Endodermal cell (in vitro differentiated cells): ENCODE data around the gene KCNJ14. TPM values are rescaled to one million over a fixed set of nuclear protein-coding genes. Genes with fewer than 3 reads are reported as not detected.

Experiments
- DNase-seq: peaks from one replicate; pipeline ENCODE4 v3.0.0-alpha.2; 2017
- H3K27ac ChIP-seq: 2 replicates; pipeline ENCODE4 v1.5.1; 2013; ENCODE audit warnings: mild to moderate bottlenecking, low read depth, low read length, moderate library complexity
- H3K27me3 ChIP-seq: 2 replicates; pipeline ENCODE4 v1.6.1; 2013; ENCODE audit warnings: mild to moderate bottlenecking, low read length, moderate library complexity; ENCODE audit not compliant: insufficient read depth, control insufficient read depth, poor library complexity, severe bottlenecking
- H3K36me3 ChIP-seq: 2 replicates; pipeline ENCODE4 v1.7.0; 2013; ENCODE audit warnings: mild to moderate bottlenecking, low read length, moderate library complexity; ENCODE audit not compliant: control insufficient read depth, insufficient read depth
- H3K4me1 ChIP-seq: one replicate; pipeline ENCODE4 v1.7.0; 2013; ENCODE audit warnings: low read length; ENCODE audit not compliant: control insufficient read depth, insufficient read depth
- H3K4me3 ChIP-seq: 2 replicates; pipeline ENCODE4 v1.5.1; 2013; ENCODE audit warnings: mild to moderate bottlenecking, low read length, moderate library complexity
- H3K9ac ChIP-seq: 2 replicates; pipeline ENCODE4 v1.6.1; 2013; ENCODE audit warnings: mild to moderate bottlenecking, low read length, moderate library complexity; ENCODE audit not compliant: poor library complexity, severe bottlenecking; ENCODE audit errors: extremely low read depth
- H3K9me3 ChIP-seq: 2 replicates; pipeline ENCODE4 v1.6.1; 2013; ENCODE audit warnings: mild to moderate bottlenecking, low read length, moderate library complexity; ENCODE audit not compliant: control insufficient read depth
- H3K27ac Mint-ChIP-seq: 2 replicates; pipeline ENCODE4 v1.8.0; 2020; ENCODE audit warnings: mixed read lengths
- H3K27me3 Mint-ChIP-seq: 2 replicates; pipeline ENCODE4 v1.8.0; 2021; ENCODE audit warnings: mild to moderate bottlenecking, mixed read lengths; ENCODE audit not compliant: insufficient read depth
- H3K36me3 Mint-ChIP-seq: 2 replicates; pipeline ENCODE4 v1.8.0; 2020; ENCODE audit warnings: low read depth, mixed read lengths
- H3K4me1 Mint-ChIP-seq: 2 replicates; pipeline ENCODE4 v1.8.0; 2020; ENCODE audit warnings: mixed read lengths
- H3K4me3 Mint-ChIP-seq: 2 replicates; pipeline ENCODE4 v1.8.0; 2020; ENCODE audit warnings: mild to moderate bottlenecking, moderate library complexity, mixed read lengths
- H3K9me3 Mint-ChIP-seq: 2 replicates; pipeline ENCODE4 v1.8.0; 2020; ENCODE audit warnings: mild to moderate bottlenecking, mixed read lengths
- CTCF ChIP-seq: fragments of 200-600 bp; sonication (generic); conservative IDR thresholded peaks from 2 replicates; pipeline ENCODE4 v1.5.0; 2021; ENCODE audit warnings: antibody characterized with exemption, mild to moderate bottlenecking
- WGBS, 2 experiments: methylation state at CpG; one replicate each; pipeline versions ENCODE4 v1.1.5 to v1.1.7; 2013; ENCODE audit warnings: missing lambda C conversion rate in 2 of 2, mixed read lengths in 1 of 2; ENCODE audit not compliant: insufficient coverage in 1 of 2, insufficient read length in 1 of 2; 5-methylcytosine and 5-hydroxymethylcytosine counted together
- total RNA-seq, 2 donors: library from RNA; stranded (reverse); fragmentation: NEBNext Ultra II Directional in 1 of 2; extraction: Animal tissue kit (Norgen Biotek cat#: 25700) in 1 of 2; gene quantifications; 2 replicates in 1 of 2; 3 replicates in 1 of 2; pipeline ENCODE4 v1.2.1, GENCODE V29; 2021

KCNJ14 gene
- total RNA-seq, 2 donors from 2014 or later = 0.73 to 1.1 TPM

DNA sequence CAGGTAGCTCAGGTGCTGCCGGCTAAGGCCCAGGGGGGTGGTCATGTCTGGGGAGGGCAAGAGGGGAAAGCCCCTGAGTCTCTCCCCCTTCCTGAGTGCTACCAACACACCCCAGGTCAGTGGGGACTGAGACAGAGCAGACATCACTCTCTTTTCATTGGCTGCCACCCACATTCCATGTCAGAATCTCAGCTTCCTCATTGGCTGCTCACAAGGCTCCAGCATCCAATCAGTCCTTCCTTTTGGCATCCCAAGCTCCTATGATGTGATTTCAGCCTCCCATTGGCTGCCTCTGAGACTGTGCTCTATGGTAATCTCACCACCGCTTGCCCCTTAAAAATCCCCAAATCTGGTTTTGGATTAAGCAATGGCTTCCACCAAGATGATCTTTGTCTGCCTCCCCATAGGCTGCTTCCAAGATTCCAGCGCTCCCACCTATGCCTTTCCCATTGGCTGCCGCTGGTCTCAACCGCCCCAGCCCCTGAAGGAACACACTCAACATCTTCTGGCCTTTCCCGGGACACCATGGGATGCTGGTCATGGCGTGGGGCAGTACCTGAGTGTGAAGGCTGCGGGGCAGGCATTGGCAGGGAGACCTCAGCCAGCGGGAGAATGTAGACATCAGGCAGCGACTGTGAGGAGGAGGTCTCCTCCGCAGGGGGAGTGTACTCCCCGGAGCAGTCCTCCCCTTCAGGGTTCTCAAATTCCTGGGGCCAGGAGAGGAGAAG is 54.3 kb downstream of the KCNJ14 start:
- no peak overlapping the region for H3K4me3 ChIP-seq
- peaks cover 19% of the 10 kb centered on the region for H3K27me3 ChIP-seq
- Mint-ChIP-seq H3K9me3 (no peaks in the 10 kb centered on the region), H3K4me3 (no peak overlapping the region), H3K36me3 (no peaks in the 10 kb centered on the region), H3K27me3 (peaks cover 23% of the 10 kb centered on the region), H3K27ac (no peak overlapping the region), H3K4me1 (peaks cover 7% of the 10 kb centered on the region)
- H3K4me1 ChIP-seq = no peaks in the 10 kb centered on the region
- H3K9ac ChIP-seq = no peak overlapping the region
- no peak for TF ChIP-seq CTCF
- peak; percentile 65 for DNase-seq
- no peaks in the 10 kb centered on the region for H3K9me3 ChIP-seq
- H3K27ac ChIP-seq = no peak overlapping the region
- no peaks in the 10 kb centered on the region for H3K36me3 ChIP-seq
- 92 to 99% methylated on average over 8 to 12 of the region's 12 CpGs for WGBS, 2 experiments

GRCh38 chr19:48510421-48511268 is 55.3 kb downstream of the KCNJ14 start:
- no peaks in the 10 kb centered on the region for H3K36me3 ChIP-seq
- peaks cover 19% of the 10 kb centered on the region for H3K27me3 ChIP-seq
- no peak overlapping the region for H3K9ac ChIP-seq
- no peak for TF ChIP-seq CTCF
- no peak overlapping the region for H3K27ac ChIP-seq
- 13 to 25% methylated on average over 11 to 22 of the region's 24 CpGs for WGBS, 2 experiments
- Mint-ChIP-seq H3K36me3 (no peaks in the 10 kb centered on the region), H3K4me1 (peaks cover 7% of the 10 kb centered on the region), H3K27me3 (peaks cover 23% of the 10 kb centered on the region), H3K27ac (peak overlapping the region; percentile 58), H3K9me3 (no peaks in the 10 kb centered on the region), H3K4me3 (peak overlapping the region; percentile 54)
- no peaks in the 10 kb centered on the region for H3K9me3 ChIP-seq
- no peaks in the 10 kb centered on the region for H3K4me1 ChIP-seq
- H3K4me3 ChIP-seq = peak overlapping the region; percentile 67
- peak; percentile 91 for DNase-seq

- Mint-ChIP-seq H3K4me1 (peaks cover 7% of the 10 kb centered on the region), H3K27ac (no peak overlapping the region), H3K4me3 (peak overlapping the region; percentile 54), H3K27me3 (peaks cover 23% of the 10 kb centered on the region), H3K9me3 (no peaks in the 10 kb centered on the region), H3K36me3 (no peaks in the 10 kb centered on the region)
- Histone ChIP-seq H3K36me3 (no peaks in the 10 kb centered on the region), H3K9ac (no peak overlapping the region), H3K9me3 (no peaks in the 10 kb centered on the region), H3K4me1 (no peaks in the 10 kb centered on the region), H3K4me3 (no peak overlapping the region), H3K27ac (no peak overlapping the region), H3K27me3 (peaks cover 19% of the 10 kb centered on the region)
- DNase-seq = peak; percentile 82
- TF ChIP-seq CTCF = no peak
- 8 to 11% methylated on average over 10 to 22 of the region's 32 CpGs for WGBS, 2 experiments
Measured at GRCh38 chr19:48511321-48511731, 56.0 kb downstream of the KCNJ14 start.
